GM19099 (cell line): ENCODE measurements around the gene GALNT17.

Experiments used
- POLR2A ChIP-seq: IDR thresholded peaks from 3 replicates; pipeline ENCODE4 v1.6.1; 2011; ENCODE audit warnings: low read depth; ENCODE audit not compliant: insufficient read length; ENCODE audit errors: extremely low read depth

Gene GALNT17

GRCh38 chr7:71239586-71240268 lies 107.8 kb downstream of the GALNT17 start:
- TF ChIP-seq POLR2A: no peak

- no peak for TF ChIP-seq POLR2A
Observed at GRCh38 chr7:71243736-71244410, 111.9 kb downstream of the GALNT17 start.

- TF ChIP-seq POLR2A: no peak
Observed at GRCh38 chr7:71245038-71245437, 113.1 kb downstream of the GALNT17 start.

GRCh38 chr7:71251706-71252105 lies 119.8 kb downstream of the GALNT17 start:
- TF ChIP-seq POLR2A: no peak

- no peak for TF ChIP-seq POLR2A
Observed at GRCh38 chr7:71254751-71255150, 122.8 kb downstream of the GALNT17 start.

GRCh38 chr7:71255537-71256178 lies 123.7 kb downstream of the GALNT17 start:
- no peak for TF ChIP-seq POLR2A

- no peak for TF ChIP-seq POLR2A
Observed at GRCh38 chr7:71261066-71261465, 129.1 kb downstream of the GALNT17 start.

- TF ChIP-seq POLR2A: no peak
Observed at GRCh38 chr7:71264005-71264404, 132.1 kb downstream of the GALNT17 start.

- no peak for TF ChIP-seq POLR2A
Observed at GRCh38 chr7:71266912-71267311, 135.0 kb downstream of the GALNT17 start.

GRCh38 chr7:71267734-71268469 lies 136.0 kb downstream of the GALNT17 start:
- no peak for TF ChIP-seq POLR2A

- TF ChIP-seq POLR2A: no peak
Observed at GRCh38 chr7:71270558-71270957, 138.6 kb downstream of the GALNT17 start.

GRCh38 chr7:71271203-71271602 lies 139.3 kb downstream of the GALNT17 start:
- TF ChIP-seq POLR2A: no peak

- no peak for TF ChIP-seq POLR2A
Observed at GRCh38 chr7:71272509-71273490, 140.9 kb downstream of the GALNT17 start.

GRCh38 chr7:71278257-71278656 lies 146.3 kb downstream of the GALNT17 start:
- TF ChIP-seq POLR2A: no peak
